ENCODE results near the gene MRPL53.
A peak's percentile ranks its signal among the peaks of the same experiment; 100 is the strongest.

Gene MRPL53

DNA sequence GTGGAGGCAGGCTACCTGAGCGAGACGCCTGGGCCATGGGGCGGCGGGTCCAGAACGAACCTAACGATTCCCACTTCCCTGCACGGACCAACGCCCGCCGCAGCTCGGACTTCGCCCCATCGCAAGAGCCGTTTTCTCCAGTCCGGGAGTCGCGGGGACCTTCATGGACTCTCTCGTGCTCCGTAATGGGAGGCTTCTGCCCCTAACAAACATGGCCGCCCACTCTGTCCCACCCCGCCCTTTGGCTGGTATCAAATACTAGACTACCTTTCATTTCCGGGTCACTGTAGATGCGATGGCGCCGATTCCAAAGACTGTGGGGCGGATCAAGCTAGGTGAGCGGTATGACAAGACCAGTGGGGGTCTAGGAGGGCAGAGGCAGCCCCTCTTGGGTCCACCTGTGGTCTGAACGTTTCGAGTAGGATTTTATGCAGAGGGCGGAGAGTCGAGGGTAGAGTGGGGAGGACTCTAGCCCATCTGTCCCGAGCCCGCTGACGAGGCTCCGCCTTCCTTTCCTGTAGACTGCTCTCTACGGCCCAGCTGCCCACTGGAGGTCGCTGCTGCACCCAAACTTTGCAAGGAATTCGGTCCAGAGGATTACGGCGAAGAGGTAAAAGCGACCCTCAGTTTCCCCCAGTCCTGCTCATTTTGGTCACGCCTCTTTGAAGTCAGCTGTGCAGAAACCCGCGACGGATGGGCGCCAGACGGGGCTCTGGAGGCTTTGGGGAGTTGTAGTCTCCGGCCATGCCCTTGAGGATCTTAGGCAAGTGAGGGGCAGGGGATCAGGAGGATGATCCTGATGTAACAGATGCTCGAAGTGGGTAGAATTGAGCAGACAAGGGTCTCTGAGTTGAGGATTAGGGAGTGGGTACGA, 10.6 kb upstream of the MRPL53 start, which contains the start of the genes CCDC142 and TTC31 (continued):
- no peak for TF ChIP-seq ZNF37A (tag by site-specific recombination; IDR thresholded peaks at IDR 0.05)
- TF ChIP-seq WT1 (tag by site-specific recombination; IDR thresholded peaks at IDR 0.05) = no peak
- no peak for TF ChIP-seq ZNF169 (tag by site-specific recombination; IDR thresholded peaks at IDR 0.05)
- no peak for TF ChIP-seq MYNN (tag by site-specific recombination; IDR thresholded peaks at IDR 0.05; ENCODE audit: borderline replicate concordance)
- TF ChIP-seq, protein P1, sequence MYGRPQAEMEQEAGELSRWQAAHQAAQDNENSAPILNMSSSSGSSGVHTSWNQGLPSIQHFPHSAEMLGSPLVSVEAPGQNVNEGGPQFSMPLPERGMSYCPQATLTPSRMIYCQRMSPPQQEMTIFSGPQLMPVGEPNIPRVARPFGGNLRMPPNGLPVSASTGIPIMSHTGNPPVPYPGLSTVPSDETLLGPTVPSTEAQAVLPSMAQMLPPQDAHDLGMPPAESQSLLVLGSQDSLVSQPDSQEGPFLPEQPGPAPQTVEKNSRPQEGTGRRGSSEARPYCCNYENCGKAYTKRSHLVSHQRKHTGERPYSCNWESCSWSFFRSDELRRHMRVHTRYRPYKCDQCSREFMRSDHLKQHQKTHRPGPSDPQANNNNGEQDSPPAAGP (tag by site-specific recombination; IDR thresholded peaks at IDR 0.05) = peak; percentile 32; the same call in 1 of the 2 replicates
- TF ChIP-seq ZBTB20 (tag by site-specific recombination; IDR thresholded peaks at IDR 0.05) = peak; percentile 64; the same call in 1 of the 2 replicates
- no peak for TF ChIP-seq ZNF580 (tag by site-specific recombination; IDR thresholded peaks at IDR 0.05)
- TF ChIP-seq HOXD13 (CRISPR knock-in tag; IDR thresholded peaks at IDR 0.05; ENCODE audit: borderline replicate concordance) = no peak
- TF ChIP-seq YY2 (tag by site-specific recombination; IDR thresholded peaks at IDR 0.05) = peak; percentile 86
- TF ChIP-seq ZNF501 (tag by site-specific recombination; IDR thresholded peaks at IDR 0.05) = peak; percentile 82; the same call in 1 of the 2 replicates
- no peak for TF ChIP-seq ZNF292 (tag by site-specific recombination; IDR thresholded peaks at IDR 0.05; ENCODE audit: borderline replicate concordance, low read depth)
- TF ChIP-seq ZNF513 (tag by site-specific recombination; IDR thresholded peaks at IDR 0.05) = no peak
- TF ChIP-seq KLF9 (tag by site-specific recombination; IDR thresholded peaks at IDR 0.05; ENCODE audit: low read depth) = no peak; the same call in 1 of the 2 replicates
- no peak for TF ChIP-seq ZNF391 (tag by site-specific recombination; IDR thresholded peaks at IDR 0.05; ENCODE audit: borderline replicate concordance, low read depth)
- TF ChIP-seq, protein P2, sequence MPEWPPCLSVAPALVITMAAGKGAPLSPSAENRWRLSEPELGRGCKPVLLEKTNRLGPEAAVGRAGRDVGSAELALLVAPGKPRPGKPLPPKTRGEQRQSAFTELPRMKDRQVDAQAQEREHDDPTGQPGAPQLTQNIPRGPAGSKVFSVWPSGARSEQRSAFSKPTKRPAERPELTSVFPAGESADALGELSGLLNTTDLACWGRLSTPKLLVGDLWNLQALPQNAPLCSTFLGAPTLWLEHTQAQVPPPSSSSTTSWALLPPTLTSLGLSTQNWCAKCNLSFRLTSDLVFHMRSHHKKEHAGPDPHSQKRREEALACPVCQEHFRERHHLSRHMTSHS (tag by site-specific recombination; IDR thresholded peaks at IDR 0.05) = no peak
- peak; percentile 71 for TF ChIP-seq ZNF654 (tag by site-specific recombination; IDR thresholded peaks at IDR 0.05; ENCODE audit: low read depth)
- TF ChIP-seq SCRT1 (tag by site-specific recombination; IDR thresholded peaks at IDR 0.05; ENCODE audit: borderline replicate concordance) = no peak
- peak; percentile 3; the same call in 1 of the 2 replicates for TF ChIP-seq EGR2 (tag by site-specific recombination; IDR thresholded peaks at IDR 0.05; ENCODE audit: low read depth)
- TF ChIP-seq, protein P3, sequence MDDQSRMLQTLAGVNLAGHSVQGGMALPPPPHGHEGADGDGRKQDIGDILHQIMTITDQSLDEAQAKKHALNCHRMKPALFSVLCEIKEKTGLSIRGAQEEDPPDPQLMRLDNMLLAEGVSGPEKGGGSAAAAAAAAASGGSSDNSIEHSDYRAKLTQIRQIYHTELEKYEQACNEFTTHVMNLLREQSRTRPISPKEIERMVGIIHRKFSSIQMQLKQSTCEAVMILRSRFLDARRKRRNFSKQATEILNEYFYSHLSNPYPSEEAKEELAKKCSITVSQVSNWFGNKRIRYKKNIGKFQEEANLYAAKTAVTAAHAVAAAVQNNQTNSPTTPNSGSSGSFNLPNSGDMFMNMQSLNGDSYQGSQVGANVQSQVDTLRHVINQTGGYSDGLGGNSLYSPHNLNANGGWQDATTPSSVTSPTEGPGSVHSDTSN (CRISPR knock-in tag; IDR thresholded peaks at IDR 0.05) = no peak
- TF ChIP-seq, protein P4, sequence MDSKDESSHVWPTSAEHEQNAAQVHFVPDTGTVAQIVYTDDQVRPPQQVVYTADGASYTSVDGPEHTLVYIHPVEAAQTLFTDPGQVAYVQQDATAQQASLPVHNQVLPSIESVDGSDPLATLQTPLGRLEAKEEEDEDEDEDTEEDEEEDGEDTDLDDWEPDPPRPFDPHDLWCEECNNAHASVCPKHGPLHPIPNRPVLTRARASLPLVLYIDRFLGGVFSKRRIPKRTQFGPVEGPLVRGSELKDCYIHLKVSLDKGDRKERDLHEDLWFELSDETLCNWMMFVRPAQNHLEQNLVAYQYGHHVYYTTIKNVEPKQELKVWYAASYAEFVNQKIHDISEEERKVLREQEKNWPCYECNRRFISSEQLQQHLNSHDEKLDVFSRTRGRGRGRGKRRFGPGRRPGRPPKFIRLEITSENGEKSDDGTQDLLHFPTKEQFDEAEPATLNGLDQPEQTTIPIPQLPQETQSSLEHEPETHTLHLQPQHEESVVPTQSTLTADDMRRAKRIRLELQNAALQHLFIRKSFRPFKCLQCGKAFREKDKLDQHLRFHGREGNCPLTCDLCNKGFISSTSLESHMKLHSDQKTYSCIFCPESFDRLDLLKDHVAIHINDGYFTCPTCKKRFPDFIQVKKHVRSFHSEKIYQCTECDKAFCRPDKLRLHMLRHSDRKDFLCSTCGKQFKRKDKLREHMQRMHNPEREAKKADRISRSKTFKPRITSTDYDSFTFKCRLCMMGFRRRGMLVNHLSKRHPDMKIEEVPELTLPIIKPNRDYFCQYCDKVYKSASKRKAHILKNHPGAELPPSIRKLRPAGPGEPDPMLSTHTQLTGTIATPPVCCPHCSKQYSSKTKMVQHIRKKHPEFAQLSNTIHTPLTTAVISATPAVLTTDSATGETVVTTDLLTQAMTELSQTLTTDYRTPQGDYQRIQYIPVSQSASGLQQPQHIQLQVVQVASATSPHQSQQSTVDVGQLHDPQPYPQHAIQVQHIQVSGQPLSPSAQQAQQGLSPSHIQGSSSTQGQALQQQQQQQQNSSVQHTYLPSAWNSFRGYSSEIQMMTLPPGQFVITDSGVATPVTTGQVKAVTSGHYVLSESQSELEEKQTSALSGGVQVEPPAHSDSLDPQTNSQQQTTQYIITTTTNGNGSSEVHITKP (tag by site-specific recombination; IDR thresholded peaks at IDR 0.05) = peak; percentile 85
- TF ChIP-seq ZNF366 (tag by site-specific recombination; conservative IDR thresholded peaks at IDR 0.05) = no peak
- TF ChIP-seq ZNF311 (tag by site-specific recombination; IDR thresholded peaks at IDR 0.05; ENCODE audit: borderline replicate concordance) = no peak
- TF ChIP-seq ZNF747 (tag by site-specific recombination; IDR thresholded peaks at IDR 0.05) = no peak
- TF ChIP-seq ZNF184 (tag by site-specific recombination; IDR thresholded peaks at IDR 0.05) = no peak
- TF ChIP-seq ZNF223 (tag by site-specific recombination; IDR thresholded peaks at IDR 0.05) = no peak
- TF ChIP-seq ZNF670 (tag by site-specific recombination; IDR thresholded peaks at IDR 0.05; ENCODE audit: low read depth) = no peak
- TF ChIP-seq TRIM28 (IDR thresholded peaks at IDR 0.05; ENCODE audit: borderline replicate concordance, low read length) = no peak
- no peak for TF ChIP-seq ZNF596 (tag by site-specific recombination; IDR thresholded peaks at IDR 0.05)
- no peak for TF ChIP-seq ZNF626 (tag by site-specific recombination; IDR thresholded peaks at IDR 0.05)
- TF ChIP-seq ZNF555 (tag by site-specific recombination; conservative IDR thresholded peaks at IDR 0.05) = no peak
- TF ChIP-seq ZNF629 (tag by site-specific recombination; IDR thresholded peaks at IDR 0.05) = peak; percentile 62; the same call in 1 of the 2 replicates
- no peak for TF ChIP-seq ZNF623 (tag by site-specific recombination; IDR thresholded peaks at IDR 0.05)

Measured in HEK293 (cell line).